Right lobe of liver (tissue), 4 donors: Measurements from ENCODE around the gene AP1S3.

ENCODE experiments used
- POLR2A ChIP-seq: fragments of 450-650 bp; IDR thresholded peaks from one replicate; pipeline ENCODE4 v1.6.1; 2017; ENCODE audit warnings: antibody characterized with exemption, mild to moderate bottlenecking
- TF ChIP-seq, protein P1 (sequence below), 4 donors: fragments of 200-600 bp in 3 of 4; fragments of 450-650 bp in 1 of 4; IDR thresholded peaks; one replicate each; pipeline versions ENCODE4 v1.5.1 to v1.8.0; 2016 to 2022; ENCODE audit warnings: antibody characterized with exemption in 4 of 4, mild to moderate bottlenecking in 2 of 4
- donor health status: DM: no; HTN: no; CAD: no.
- donor health status: DM: no; HTN: no; CAD: no.
- donor health status: DM: no; HTN: yes; CAD: no.

GRCh38 chr2:223760838-223761502 is 76.4 kb downstream of the AP1S3 start:
- TF ChIP-seq, protein P1, sequence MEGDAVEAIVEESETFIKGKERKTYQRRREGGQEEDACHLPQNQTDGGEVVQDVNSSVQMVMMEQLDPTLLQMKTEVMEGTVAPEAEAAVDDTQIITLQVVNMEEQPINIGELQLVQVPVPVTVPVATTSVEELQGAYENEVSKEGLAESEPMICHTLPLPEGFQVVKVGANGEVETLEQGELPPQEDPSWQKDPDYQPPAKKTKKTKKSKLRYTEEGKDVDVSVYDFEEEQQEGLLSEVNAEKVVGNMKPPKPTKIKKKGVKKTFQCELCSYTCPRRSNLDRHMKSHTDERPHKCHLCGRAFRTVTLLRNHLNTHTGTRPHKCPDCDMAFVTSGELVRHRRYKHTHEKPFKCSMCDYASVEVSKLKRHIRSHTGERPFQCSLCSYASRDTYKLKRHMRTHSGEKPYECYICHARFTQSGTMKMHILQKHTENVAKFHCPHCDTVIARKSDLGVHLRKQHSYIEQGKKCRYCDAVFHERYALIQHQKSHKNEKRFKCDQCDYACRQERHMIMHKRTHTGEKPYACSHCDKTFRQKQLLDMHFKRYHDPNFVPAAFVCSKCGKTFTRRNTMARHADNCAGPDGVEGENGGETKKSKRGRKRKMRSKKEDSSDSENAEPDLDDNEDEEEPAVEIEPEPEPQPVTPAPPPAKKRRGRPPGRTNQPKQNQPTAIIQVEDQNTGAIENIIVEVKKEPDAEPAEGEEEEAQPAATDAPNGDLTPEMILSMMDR (IDR thresholded peaks at IDR 0.05), result no peak
- TF ChIP-seq POLR2A, result no peak
